Endodermal cell (in vitro differentiated cells): ENCODE results near the gene HOXC9. TPM values are rescaled to one million over a fixed set of nuclear protein-coding genes. Genes with fewer than 3 reads are reported as not detected.

Experiments used
- DNase-seq: peaks from one replicate; pipeline ENCODE4 v3.0.0-alpha.2; 2017
- H3K27ac ChIP-seq: 2 replicates; pipeline ENCODE4 v1.5.1; 2013; ENCODE audit warnings: mild to moderate bottlenecking, low read depth, low read length, moderate library complexity
- H3K27me3 ChIP-seq: 2 replicates; pipeline ENCODE4 v1.6.1; 2013; ENCODE audit warnings: mild to moderate bottlenecking, low read length, moderate library complexity; ENCODE audit not compliant: insufficient read depth, control insufficient read depth, poor library complexity, severe bottlenecking
- H3K36me3 ChIP-seq: 2 replicates; pipeline ENCODE4 v1.7.0; 2013; ENCODE audit warnings: mild to moderate bottlenecking, low read length, moderate library complexity; ENCODE audit not compliant: control insufficient read depth, insufficient read depth
- H3K4me1 ChIP-seq: one replicate; pipeline ENCODE4 v1.7.0; 2013; ENCODE audit warnings: low read length; ENCODE audit not compliant: control insufficient read depth, insufficient read depth
- H3K4me3 ChIP-seq: 2 replicates; pipeline ENCODE4 v1.5.1; 2013; ENCODE audit warnings: mild to moderate bottlenecking, low read length, moderate library complexity
- H3K9ac ChIP-seq: 2 replicates; pipeline ENCODE4 v1.6.1; 2013; ENCODE audit warnings: mild to moderate bottlenecking, low read length, moderate library complexity; ENCODE audit not compliant: poor library complexity, severe bottlenecking; ENCODE audit errors: extremely low read depth
- H3K9me3 ChIP-seq: 2 replicates; pipeline ENCODE4 v1.6.1; 2013; ENCODE audit warnings: mild to moderate bottlenecking, low read length, moderate library complexity; ENCODE audit not compliant: control insufficient read depth
- H3K27ac Mint-ChIP-seq: 2 replicates; pipeline ENCODE4 v1.8.0; 2020; ENCODE audit warnings: mixed read lengths
- H3K27me3 Mint-ChIP-seq: 2 replicates; pipeline ENCODE4 v1.8.0; 2021; ENCODE audit warnings: mild to moderate bottlenecking, mixed read lengths; ENCODE audit not compliant: insufficient read depth
- H3K36me3 Mint-ChIP-seq: 2 replicates; pipeline ENCODE4 v1.8.0; 2020; ENCODE audit warnings: low read depth, mixed read lengths
- H3K4me1 Mint-ChIP-seq: 2 replicates; pipeline ENCODE4 v1.8.0; 2020; ENCODE audit warnings: mixed read lengths
- H3K4me3 Mint-ChIP-seq: 2 replicates; pipeline ENCODE4 v1.8.0; 2020; ENCODE audit warnings: mild to moderate bottlenecking, moderate library complexity, mixed read lengths
- H3K9me3 Mint-ChIP-seq: 2 replicates; pipeline ENCODE4 v1.8.0; 2020; ENCODE audit warnings: mild to moderate bottlenecking, mixed read lengths
- CTCF ChIP-seq: fragments of 200-600 bp; sonication (generic); conservative IDR thresholded peaks from 2 replicates; pipeline ENCODE4 v1.5.0; 2021; ENCODE audit warnings: antibody characterized with exemption, mild to moderate bottlenecking
- WGBS, 2 experiments: methylation state at CpG; one replicate each; pipeline versions ENCODE4 v1.1.5 to v1.1.7; 2013; ENCODE audit warnings: missing lambda C conversion rate in 2 of 2, mixed read lengths in 1 of 2; ENCODE audit not compliant: insufficient coverage in 1 of 2, insufficient read length in 1 of 2; 5-methylcytosine and 5-hydroxymethylcytosine counted together
- total RNA-seq, 2 donors: library from RNA; stranded (reverse); fragmentation: NEBNext Ultra II Directional in 1 of 2; extraction: Animal tissue kit (Norgen Biotek cat#: 25700) in 1 of 2; gene quantifications; 2 replicates in 1 of 2; 3 replicates in 1 of 2; pipeline ENCODE4 v1.2.1, GENCODE V29; 2021

HOXC9 gene
- total RNA-seq, 2 donors from 2014 or later: not detected

- H3K9ac ChIP-seq: no peak overlapping the region
- H3K36me3 ChIP-seq: no peaks in the 10 kb centered on the region
- Mint-ChIP-seq H3K9me3 (no peaks in the 10 kb centered on the region), H3K27me3 (peaks cover 100% of the 10 kb centered on the region), H3K4me1 (peaks cover 3% of the 10 kb centered on the region), H3K36me3 (no peaks in the 10 kb centered on the region), H3K4me3 (peak overlapping the region; percentile 29), H3K27ac (no peak overlapping the region)
- 3 to 12% methylated on average over 15 to 27 of the region's 27 CpGs for WGBS, 2 experiments
- H3K27ac ChIP-seq: no peak overlapping the region
- no peaks in the 10 kb centered on the region for H3K4me1 ChIP-seq
- DNase-seq: no peak
- no peak for TF ChIP-seq CTCF
- H3K4me3 ChIP-seq: no peak overlapping the region
- H3K27me3 ChIP-seq: peaks cover 100% of the 10 kb centered on the region
- no peaks in the 10 kb centered on the region for H3K9me3 ChIP-seq
Measured at GRCh38 chr12:54046809-54047159, 46.8 kb downstream of the HOXC9 start.

GRCh38 chr12:54047160-54047963 lies 47.4 kb downstream of the HOXC9 start:
- no peaks in the 10 kb centered on the region for H3K4me1 ChIP-seq
- 2 to 3% methylated on average over 37 to 61 of the region's 61 CpGs for WGBS, 2 experiments
- peaks cover 100% of the 10 kb centered on the region for H3K27me3 ChIP-seq
- H3K27me3 Mint-ChIP-seq: peaks cover 100% of the 10 kb centered on the region
- H3K36me3 ChIP-seq: no peaks in the 10 kb centered on the region
- H3K36me3 Mint-ChIP-seq: no peaks in the 10 kb centered on the region
- TF ChIP-seq CTCF: no peak
- H3K4me1 Mint-ChIP-seq: peaks cover 7% of the 10 kb centered on the region
- H3K9me3 Mint-ChIP-seq: no peaks in the 10 kb centered on the region
- no peak overlapping the region for H3K9ac ChIP-seq
- no peaks in the 10 kb centered on the region for H3K9me3 ChIP-seq
- DNase-seq: peak; percentile 78
- H3K4me3 ChIP-seq: no peak overlapping the region
- peak overlapping the region; percentile 29 for H3K4me3 Mint-ChIP-seq
- no peak overlapping the region for H3K27ac ChIP-seq
- no peak overlapping the region for H3K27ac Mint-ChIP-seq

- H3K36me3 Mint-ChIP-seq: no peaks in the 10 kb centered on the region
- peaks cover 100% of the 10 kb centered on the region for H3K27me3 Mint-ChIP-seq
- no peaks in the 10 kb centered on the region for H3K4me1 ChIP-seq
- H3K4me3 Mint-ChIP-seq: no peak overlapping the region
- H3K36me3 ChIP-seq: no peaks in the 10 kb centered on the region
- peak; percentile 63 for DNase-seq
- TF ChIP-seq CTCF: no peak
- no peak overlapping the region for H3K27ac Mint-ChIP-seq
- H3K4me3 ChIP-seq: no peak overlapping the region
- H3K9me3 Mint-ChIP-seq: no peaks in the 10 kb centered on the region
- H3K27ac ChIP-seq: no peak overlapping the region
- peaks cover 100% of the 10 kb centered on the region for H3K27me3 ChIP-seq
- H3K9ac ChIP-seq: no peak overlapping the region
- 8 to 17% methylated on average over 2 to 8 of the region's 8 CpGs for whole genome bisulfite sequencing, 2 experiments
- H3K4me1 Mint-ChIP-seq: peaks cover 7% of the 10 kb centered on the region
- no peaks in the 10 kb centered on the region for H3K9me3 ChIP-seq
Measured at GRCh38 chr12:54047964-54048303, 48.0 kb downstream of the HOXC9 start.
